ENCODE data around the gene MRPS33. TPM values are rescaled to one million over a fixed set of nuclear protein-coding genes. Genes with fewer than 3 reads are reported as not detected.
A peak's percentile ranks its signal among the peaks of the same experiment; 100 is the strongest.

MRPS33 gene
- total and polyA plus RNA-seq, 2 of the 13 experiments (the other 11 are each of a cell fraction or from before 2014, with no cell fraction given): 50.9 to 91.0 TPM

- TF ChIP-seq, protein P1, sequence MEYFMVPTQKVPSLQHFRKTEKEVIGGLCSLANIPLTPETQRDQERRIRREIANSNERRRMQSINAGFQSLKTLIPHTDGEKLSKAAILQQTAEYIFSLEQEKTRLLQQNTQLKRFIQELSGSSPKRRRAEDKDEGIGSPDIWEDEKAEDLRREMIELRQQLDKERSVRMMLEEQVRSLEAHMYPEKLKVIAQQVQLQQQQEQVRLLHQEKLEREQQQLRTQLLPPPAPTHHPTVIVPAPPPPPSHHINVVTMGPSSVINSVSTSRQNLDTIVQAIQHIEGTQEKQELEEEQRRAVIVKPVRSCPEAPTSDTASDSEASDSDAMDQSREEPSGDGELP (IDR thresholded peaks at IDR 0.05; ENCODE audit: borderline replicate concordance, low read depth): no peak
- TF ChIP-seq ZGPAT (CRISPR knock-in tag; IDR thresholded peaks at IDR 0.05) (peak; percentile 89), BATF2 (CRISPR knock-in tag; IDR thresholded peaks at IDR 0.05) (no peak), TOPORS (CRISPR knock-in tag; IDR thresholded peaks at IDR 0.05) (peak; percentile 66), HES4 (CRISPR knock-in tag; IDR thresholded peaks at IDR 0.05; ENCODE audit: borderline replicate concordance) (no peak), PRMT3 (CRISPR knock-in tag; IDR thresholded peaks at IDR 0.05; ENCODE audit: borderline replicate concordance, low read depth) (no peak), ZNF615 (CRISPR knock-in tag; IDR thresholded peaks at IDR 0.05; ENCODE audit: borderline replicate concordance) (peak; percentile 97; the same call in 1 of the 2 replicates), ZBTB43 (CRISPR knock-in tag; conservative IDR thresholded peaks at IDR 0.05) (peak; percentile 54; the same call in 1 of the 2 replicates), LBX2 (CRISPR knock-in tag; IDR thresholded peaks at IDR 0.05; ENCODE audit: borderline replicate concordance) (no peak), HNRNPK (IDR thresholded peaks at IDR 0.05; ENCODE audit: low read depth, low read length, poor library complexity, severe bottlenecking) (peak; percentile 63), ZNF784 (CRISPR knock-in tag; IDR thresholded peaks at IDR 0.05; ENCODE audit: borderline replicate concordance) (peak; percentile 65; the same call in 1 of the 2 replicates)
- TF ChIP-seq, protein P2, sequence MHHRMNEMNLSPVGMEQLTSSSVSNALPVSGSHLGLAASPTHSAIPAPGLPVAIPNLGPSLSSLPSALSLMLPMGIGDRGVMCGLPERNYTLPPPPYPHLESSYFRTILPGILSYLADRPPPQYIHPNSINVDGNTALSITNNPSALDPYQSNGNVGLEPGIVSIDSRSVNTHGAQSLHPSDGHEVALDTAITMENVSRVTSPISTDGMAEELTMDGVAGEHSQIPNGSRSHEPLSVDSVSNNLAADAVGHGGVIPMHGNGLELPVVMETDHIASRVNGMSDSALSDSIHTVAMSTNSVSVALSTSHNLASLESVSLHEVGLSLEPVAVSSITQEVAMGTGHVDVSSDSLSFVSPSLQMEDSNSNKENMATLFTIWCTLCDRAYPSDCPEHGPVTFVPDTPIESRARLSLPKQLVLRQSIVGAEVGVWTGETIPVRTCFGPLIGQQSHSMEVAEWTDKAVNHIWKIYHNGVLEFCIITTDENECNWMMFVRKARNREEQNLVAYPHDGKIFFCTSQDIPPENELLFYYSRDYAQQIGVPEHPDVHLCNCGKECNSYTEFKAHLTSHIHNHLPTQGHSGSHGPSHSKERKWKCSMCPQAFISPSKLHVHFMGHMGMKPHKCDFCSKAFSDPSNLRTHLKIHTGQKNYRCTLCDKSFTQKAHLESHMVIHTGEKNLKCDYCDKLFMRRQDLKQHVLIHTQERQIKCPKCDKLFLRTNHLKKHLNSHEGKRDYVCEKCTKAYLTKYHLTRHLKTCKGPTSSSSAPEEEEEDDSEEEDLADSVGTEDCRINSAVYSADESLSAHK (CRISPR knock-in tag; IDR thresholded peaks at IDR 0.05; ENCODE audit: borderline replicate concordance): no peak
- TF ChIP-seq, protein P3, sequence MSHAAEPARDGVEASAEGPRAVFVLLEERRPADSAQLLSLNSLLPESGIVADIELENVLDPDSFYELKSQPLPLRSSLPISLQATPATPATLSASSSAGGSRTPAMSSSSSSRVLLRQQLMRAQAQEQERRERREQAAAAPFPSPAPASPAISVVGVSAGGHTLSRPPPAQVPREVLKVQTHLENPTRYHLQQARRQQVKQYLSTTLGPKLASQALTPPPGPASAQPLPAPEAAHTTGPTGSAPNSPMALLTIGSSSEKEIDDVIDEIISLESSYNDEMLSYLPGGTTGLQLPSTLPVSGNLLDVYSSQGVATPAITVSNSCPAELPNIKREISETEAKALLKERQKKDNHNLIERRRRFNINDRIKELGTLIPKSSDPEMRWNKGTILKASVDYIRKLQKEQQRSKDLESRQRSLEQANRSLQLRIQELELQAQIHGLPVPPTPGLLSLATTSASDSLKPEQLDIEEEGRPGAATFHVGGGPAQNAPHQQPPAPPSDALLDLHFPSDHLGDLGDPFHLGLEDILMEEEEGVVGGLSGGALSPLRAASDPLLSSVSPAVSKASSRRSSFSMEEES (CRISPR knock-in tag; IDR thresholded peaks at IDR 0.05): peak; percentile 66; the same call in 1 of the 2 replicates
These were observed at the start of gene MRPS33 (continued) for GRCh38 chr7:141014524-141015395.

Measured in HepG2 (cell line).